Lung (tissue), 12 donors: ENCODE data around the gene PMEPA1. TPM values are rescaled to one million over a fixed set of nuclear protein-coding genes. Genes with fewer than 3 reads are reported as not detected.

Experiments
- ATAC-seq: fragments of 200-7000 bp; cut with Tn5 transposase; one replicate; pipeline ENCODE4 v1.9.1; 2020; ENCODE audit warnings: moderate number of reproducible peaks; ENCODE audit not compliant: insufficient read depth, low FRiP score
- DNase-seq, 3 donors: peaks; one replicate each; pipeline ENCODE4 v3.0.0-alpha.2; 2013 to 2017
- H3K27ac ChIP-seq, 2 donors: one replicate each; pipeline ENCODE4 v1.5.1; 2013; ENCODE audit warnings: mild to moderate bottlenecking in 2 of 2, moderate library complexity in 2 of 2, control low read depth in 1 of 2, inconsistent platforms in 1 of 2, low read depth in 1 of 2, low read length in 1 of 2
- H3K27me3 ChIP-seq, 3 donors: one replicate each; pipeline ENCODE4 v1.5.1; 2013; ENCODE audit warnings: low read length in 2 of 3; ENCODE audit not compliant: control insufficient read depth in 3 of 3, insufficient read depth in 3 of 3
- H3K36me3 ChIP-seq, 4 donors: one replicate each; pipeline ENCODE4 v1.5.1; 2013; ENCODE audit warnings: low read length in 4 of 4, mild to moderate bottlenecking in 1 of 4, moderate library complexity in 1 of 4; ENCODE audit not compliant: control insufficient read depth in 4 of 4, insufficient read depth in 4 of 4
- H3K4me1 ChIP-seq, 5 donors: one replicate each; pipeline ENCODE4 v1.5.1; 2013; ENCODE audit warnings: low read length in 5 of 5, mild to moderate bottlenecking in 2 of 5, moderate library complexity in 1 of 5; ENCODE audit not compliant: control insufficient read depth in 5 of 5, insufficient read depth in 5 of 5
- H3K4me3 ChIP-seq: one replicate; pipeline ENCODE4 v1.5.1; 2013; ENCODE audit warnings: mild to moderate bottlenecking, control low read depth, moderate library complexity
- H3K9ac ChIP-seq, 2 donors: one replicate each; pipeline ENCODE4 v1.5.1; 2013; ENCODE audit warnings: low read length in 2 of 2, control low read depth in 1 of 2; ENCODE audit not compliant: insufficient read depth in 1 of 2
- H3K9me3 ChIP-seq, 4 donors: one replicate each; pipeline ENCODE4 v1.5.1; 2013; ENCODE audit warnings: low read length in 3 of 4, mild to moderate bottlenecking in 1 of 4, moderate library complexity in 1 of 4; ENCODE audit not compliant: control insufficient read depth in 4 of 4, insufficient read depth in 3 of 4
- CTCF ChIP-seq: IDR thresholded peaks from 2 replicates; pipeline ENCODE4 v1.5.1; 2012; ENCODE audit warnings: mild to moderate bottlenecking; ENCODE audit errors: control extremely low read depth, extremely low read depth
- WGBS, 2 donors: extraction: QIAGEN DNeasy Blood & Tissue Kit; methylation state at CpG; one replicate each; pipeline ENCODE4 v1.1.7; 2013; 5-methylcytosine and 5-hydroxymethylcytosine counted together
- polyA plus RNA-seq, 2 donors: library from polyadenylated mRNA; stranded (reverse); fragments of 200-250 nt; gene quantifications; one replicate each; pipeline ENCODE4 v1.2.1, GENCODE V29; 2013
- total RNA-seq, 2 donors: library from RNA; depleted of rRNA in 1 of 2; stranded (reverse); fragments of >200 nt in 1 of 2; gene quantifications; one replicate each; pipeline ENCODE4 v1.2.1, GENCODE V29; 2014 to 2021
- donor health status: control.
- donor health status: control.
- donor health status: Bipolar disorder and iron deficiency.
- donor health status: healthy.
- donor health status: DM: yes; HTN: yes; CAD: no.

Gene PMEPA1
- total and polyA plus RNA-seq, 4 donors, result 10.0 to 44.0 (median 23.9) TPM

- Histone ChIP-seq H3K4me3 (no peak overlapping the region), H3K9me3 (no peaks in the 10 kb centered on the region), H3K36me3 (peaks cover 0 to 3% (median 0%) of the 10 kb centered on the region in 4 donors), H3K27me3 (no peaks in the 10 kb centered on the region), H3K27ac (no peak overlapping the region), H3K9ac (no peak overlapping the region), H3K4me1 (peaks cover 0 to 29% (median 5%) of the 10 kb centered on the region in 5 donors)
- WGBS, 2 donors, result 73 to 75% methylated on average over 7 of the region's 7 CpGs
- no peak for TF ChIP-seq CTCF
- ATAC-seq, result no peak
- DNase-seq, result no peak
Observed at GRCh38 chr20:57697543-57697942, 12.3 kb downstream of the PMEPA1 start.

- Histone ChIP-seq H3K4me1 (peaks cover 0 to 37% (median 5%) of the 10 kb centered on the region in 5 donors), H3K9ac (no peak overlapping the region), H3K9me3 (no peaks in the 10 kb centered on the region), H3K4me3 (no peak overlapping the region), H3K27ac (no peak overlapping the region), H3K27me3 (no peaks in the 10 kb centered on the region), H3K36me3 (peaks cover 0 to 3% (median 0%) of the 10 kb centered on the region in 4 donors)
- no peak for TF ChIP-seq CTCF
- 91 to 94% methylated on average over 12 of the region's 12 CpGs for WGBS, 2 donors
- DNase-seq (no peak), ATAC-seq (no peak)
Observed at GRCh38 chr20:57696401-57696961, 13.3 kb downstream of the PMEPA1 start.

- 60 to 64% methylated on average over 5 of the region's 5 CpGs for WGBS, 2 donors
- H3K9me3 ChIP-seq, result no peaks in the 10 kb centered on the region
- ATAC-seq, result no peak
Observed at GRCh38 chr20:57695940-57696339, 13.9 kb downstream of the PMEPA1 start.

More at GRCh38 chr20:57695940-57696339, 13.9 kb downstream of the PMEPA1 start:
- Histone ChIP-seq H3K4me1 (peaks cover 0 to 38% (median 5%) of the 10 kb centered on the region in 5 donors), H3K9ac (no peak overlapping the region), H3K4me3 (no peak overlapping the region), H3K27ac (peak overlapping the region in 1 of 2 donors; percentile 34), H3K36me3 (peaks cover 0 to 3% (median 0%) of the 10 kb centered on the region in 4 donors), H3K27me3 (no peaks in the 10 kb centered on the region)
- no peak for DNase-seq
- no peak for TF ChIP-seq CTCF
